Measurements from ENCODE around the gene UBA7. TPM values are rescaled to one million over a fixed set of nuclear protein-coding genes. Genes with fewer than 3 reads are reported as not detected.

Gene UBA7
- total and polyA plus RNA-seq, 2 of the 13 experiments (the other 11 are each of a cell fraction or from before 2014, with no cell fraction given), result 9.5 to 16.5 TPM

DNA sequence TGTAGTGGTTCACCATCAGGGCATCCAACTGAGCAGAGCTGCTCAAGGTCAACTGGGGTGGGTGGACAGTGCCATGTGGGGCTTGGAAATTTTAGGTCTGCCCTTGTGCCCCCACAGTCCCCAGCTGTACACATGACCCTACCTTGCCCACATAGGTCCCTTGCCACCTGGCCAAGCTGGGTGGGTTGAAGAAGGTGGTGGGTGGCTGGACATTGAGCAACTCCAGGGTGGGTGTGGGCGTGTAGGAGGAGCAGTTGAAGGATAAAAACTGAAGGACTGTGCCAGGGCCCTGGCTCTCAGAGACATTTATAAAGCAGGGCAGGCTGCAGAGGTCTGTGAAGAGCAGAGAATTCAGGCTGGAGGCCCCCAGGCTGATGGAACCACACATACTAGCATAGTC is 14.6 kb downstream of the UBA7 start (continued):
- TF ChIP-seq ZNF530 (CRISPR knock-in tag; IDR thresholded peaks at IDR 0.05; ENCODE audit: low read depth) (no peak), DNMT3B (CRISPR knock-in tag; conservative IDR thresholded peaks at IDR 0.05) (no peak), ZSCAN25 (CRISPR knock-in tag; IDR thresholded peaks at IDR 0.05) (no peak)

DNA sequence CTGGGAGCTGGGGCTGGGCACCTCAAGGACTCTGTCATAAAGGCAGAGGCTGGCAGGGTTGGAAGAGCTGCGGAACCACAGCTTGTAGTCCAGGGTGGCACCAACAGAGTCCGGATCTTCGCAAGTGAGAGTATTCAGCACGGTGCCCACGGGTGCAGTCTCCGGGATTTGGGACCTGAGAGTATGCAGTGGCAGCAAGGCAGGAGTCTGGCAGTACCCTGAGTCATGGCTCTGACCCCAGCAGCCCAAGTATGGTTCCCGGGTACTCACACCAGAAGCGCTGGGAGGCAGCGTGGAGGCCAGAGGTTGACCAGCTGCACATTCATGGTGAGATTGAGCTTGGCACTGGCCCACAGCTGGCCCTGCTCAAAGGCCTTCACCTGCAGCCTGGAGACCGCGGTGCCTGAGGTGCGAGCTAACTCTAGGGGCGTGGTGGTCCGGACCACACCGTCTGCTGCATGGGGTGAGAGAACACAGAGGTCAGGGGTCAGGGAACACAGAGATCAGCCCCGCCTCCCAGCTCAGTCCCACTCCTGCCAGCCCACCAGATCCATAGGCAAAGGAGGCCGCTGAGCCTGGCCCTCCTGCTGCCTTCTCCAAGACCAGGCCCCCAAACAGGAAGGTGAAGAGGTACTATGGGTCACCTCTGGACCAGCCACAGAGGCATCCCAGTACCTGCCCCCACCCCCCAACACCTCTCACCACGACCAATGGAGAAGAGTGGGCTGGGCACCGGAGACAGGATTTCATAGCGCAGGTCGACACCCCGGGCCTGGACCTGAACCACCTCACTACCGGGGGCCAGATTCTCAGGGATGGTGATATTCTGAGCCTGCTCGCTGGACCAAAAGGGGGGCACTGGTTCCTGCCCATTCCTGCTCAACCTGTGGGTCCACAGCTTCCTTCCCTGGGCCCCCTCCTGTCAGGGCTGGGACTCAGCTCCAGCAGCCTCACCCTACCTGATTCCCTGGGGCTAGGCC is 18.5 kb downstream of the UBA7 start:
- no peaks in the 10 kb centered on the region for H3K36me3 ChIP-seq (replicated peaks in 1 of 2; ENCODE audit: control insufficient read depth in 1 of 2, insufficient read depth in 2 of 2, low read length in 2 of 2)
- H3K9me3 ChIP-seq (ENCODE audit: low read length), result no peaks in the 10 kb centered on the region
- DNase-seq (ENCODE audit: low spot score) (no peak), ATAC-seq (peak; percentile 52), FAIRE-seq (no peak)
- peaks cover 0 to 1% of the 10 kb centered on the region in 2 experiments; a peak in 1 of 5 replicates for H3K27me3 ChIP-seq (ENCODE audit: control insufficient read depth in 1 of 2, insufficient read depth in 2 of 2, low read length in 2 of 2)
- in situ Hi-C loops (cut with HindIII; ENCODE audit: extremely low pct_ligation_motif_present, low pct_unique_long_range_greater_than_20kb), result no loop called here
- peak overlapping the region in 2 of 3 experiments; percentile 12 to 39; a peak in 1 of 6 replicates for H3K4me3 ChIP-seq (replicated peaks in 1 of 3; ENCODE audit: insufficient read depth in 1 of 3, low read depth in 2 of 3, low read length in 3 of 3)
- no peaks in the 10 kb centered on the region for H3K79me2 ChIP-seq (ENCODE audit: insufficient read depth, low read length)
- BruUV-seq (replicated peaks), result no TSS peak
- H2AFZ ChIP-seq (ENCODE audit: low read length), result no peak overlapping the region
- peaks cover 44% of the 10 kb centered on the region for H3K4me1 ChIP-seq (ENCODE audit: insufficient read depth, low read length)
- no peak overlapping the region for H3K9ac ChIP-seq (ENCODE audit: insufficient read depth, low read depth, low read length)
- H3K4me2 ChIP-seq (ENCODE audit: low read depth, low read length), result peak overlapping the region; percentile 68
- CTCF ChIA-PET (ENCODE audit: low intra/inter-chr PET ratio, low total read pairs), result no interaction called here
- no peak overlapping the region for H3K27ac ChIP-seq (ENCODE audit: extremely low read length, insufficient read depth, low read length)
- POLR2A ChIA-PET, result interaction anchor here (0.6 to 1.2 kb wide), 4 partner anchors 9 to 300 kb away, joined by 3 to 4 read pairs (median 3); partner anchors contain the start of genes IP6K1 and MON1A
- 49% methylated on average over 8 of the region's 24 CpGs for WGBS (ENCODE audit: low lambda C conversion rate)
- intact Hi-C loops (cut with micrococcal nuclease; ENCODE audit: unreplicated experiment), result no loop called here
- no peaks in the 10 kb centered on the region for H4K20me1 ChIP-seq (ENCODE audit: insufficient read depth, low read length)
- TF ChIP-seq ZFX (CRISPR knock-in tag; IDR thresholded peaks at IDR 0.05; ENCODE audit: low read depth), result peak; percentile 43; the same call in 1 of the 2 replicates
- TF ChIP-seq, protein P1, sequence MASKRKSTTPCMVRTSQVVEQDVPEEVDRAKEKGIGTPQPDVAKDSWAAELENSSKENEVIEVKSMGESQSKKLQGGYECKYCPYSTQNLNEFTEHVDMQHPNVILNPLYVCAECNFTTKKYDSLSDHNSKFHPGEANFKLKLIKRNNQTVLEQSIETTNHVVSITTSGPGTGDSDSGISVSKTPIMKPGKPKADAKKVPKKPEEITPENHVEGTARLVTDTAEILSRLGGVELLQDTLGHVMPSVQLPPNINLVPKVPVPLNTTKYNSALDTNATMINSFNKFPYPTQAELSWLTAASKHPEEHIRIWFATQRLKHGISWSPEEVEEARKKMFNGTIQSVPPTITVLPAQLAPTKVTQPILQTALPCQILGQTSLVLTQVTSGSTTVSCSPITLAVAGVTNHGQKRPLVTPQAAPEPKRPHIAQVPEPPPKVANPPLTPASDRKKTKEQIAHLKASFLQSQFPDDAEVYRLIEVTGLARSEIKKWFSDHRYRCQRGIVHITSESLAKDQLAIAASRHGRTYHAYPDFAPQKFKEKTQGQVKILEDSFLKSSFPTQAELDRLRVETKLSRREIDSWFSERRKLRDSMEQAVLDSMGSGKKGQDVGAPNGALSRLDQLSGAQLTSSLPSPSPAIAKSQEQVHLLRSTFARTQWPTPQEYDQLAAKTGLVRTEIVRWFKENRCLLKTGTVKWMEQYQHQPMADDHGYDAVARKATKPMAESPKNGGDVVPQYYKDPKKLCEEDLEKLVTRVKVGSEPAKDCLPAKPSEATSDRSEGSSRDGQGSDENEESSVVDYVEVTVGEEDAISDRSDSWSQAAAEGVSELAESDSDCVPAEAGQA (IDR thresholded peaks at IDR 0.05; ENCODE audit: low read depth), result no peak
- TF ChIP-seq, protein P1 (CRISPR knock-in tag; IDR thresholded peaks at IDR 0.05; ENCODE audit: borderline replicate concordance), result no peak
- TF ChIP-seq, protein P2, sequence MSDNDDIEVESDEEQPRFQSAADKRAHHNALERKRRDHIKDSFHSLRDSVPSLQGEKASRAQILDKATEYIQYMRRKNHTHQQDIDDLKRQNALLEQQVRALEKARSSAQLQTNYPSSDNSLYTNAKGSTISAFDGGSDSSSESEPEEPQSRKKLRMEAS (IDR thresholded peaks at IDR 0.05), result peak; percentile 50; the same call in 1 of the 2 replicates
- TF ChIP-seq ZNF292 (CRISPR knock-in tag; IDR thresholded peaks at IDR 0.05; ENCODE audit: borderline replicate concordance, low read depth), result peak; percentile 46; the same call in 1 of the 2 replicates
- 0 out of 2 replicates have a peak, but pooled peaks have one; percentile 23 for TF ChIP-seq ZNF263 (CRISPR knock-in tag; IDR thresholded peaks at IDR 0.05)
- TF ChIP-seq TMF1 (CRISPR knock-in tag; IDR thresholded peaks at IDR 0.05; ENCODE audit: low read depth), result no peak
- TF ChIP-seq, protein P3, sequence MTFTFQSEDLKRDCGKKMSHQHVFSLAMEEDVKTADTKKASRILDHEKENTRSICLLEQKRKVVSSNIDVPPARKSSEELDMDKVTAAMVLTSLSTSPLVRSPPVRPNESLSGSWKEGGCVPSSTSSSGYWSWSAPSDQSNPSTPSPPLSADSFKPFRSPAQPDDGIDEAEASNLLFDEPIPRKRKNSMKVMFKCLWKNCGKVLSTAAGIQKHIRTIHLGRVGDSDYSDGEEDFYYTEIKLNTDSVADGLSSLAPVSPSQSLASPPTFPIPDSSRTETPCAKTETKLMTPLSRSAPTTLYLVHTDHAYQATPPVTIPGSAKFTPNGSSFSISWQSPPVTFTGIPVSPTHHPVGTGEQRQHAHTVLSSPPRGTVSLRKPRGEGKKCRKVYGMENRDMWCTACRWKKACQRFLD (CRISPR knock-in tag; IDR thresholded peaks at IDR 0.05; ENCODE audit: borderline replicate concordance), result 0 out of 2 replicates have a peak, but pooled peaks have one; percentile 30
- TF ChIP-seq NR2F1 (CRISPR knock-in tag; IDR thresholded peaks at IDR 0.05), result peak in 1 of 2 experiments; percentile 43; a peak in 1 of 4 replicates

Data from HepG2 (cell line).